ENCODE data around the gene ARHGAP42. TPM values are rescaled to one million over a fixed set of nuclear protein-coding genes. Genes with fewer than 3 reads are reported as not detected.

ARHGAP42 gene
- total and polyA plus RNA-seq, 2 of the 13 experiments (the other 11 are each of a cell fraction or from before 2014, with no cell fraction given): 2.5 to 4.3 TPM

GRCh38 chr11:100827934-100828661, 141.0 kb downstream of the ARHGAP42 start (continued):
- TF ChIP-seq ZNF142 (CRISPR knock-in tag; IDR thresholded peaks at IDR 0.05) (no peak), MTERF4 (CRISPR knock-in tag; IDR thresholded peaks at IDR 0.05) (no peak), MAFK (conservative IDR thresholded peaks at IDR 0.05 in 1 of 2, IDR thresholded peaks at IDR 0.05 in 1 of 2; ENCODE audit: low read length in 2 of 2) (peak; percentile 27 to 29; a peak in 3 of 4 replicates), SOX13 (IDR thresholded peaks at IDR 0.05) (no peak), SOX13 (CRISPR knock-in tag; conservative IDR thresholded peaks at IDR 0.05 in 1 of 2, IDR thresholded peaks at IDR 0.05 in 1 of 2) (peak in 1 of 2 experiments; percentile 76; a peak in 2 of 4 replicates), RAD21 (CRISPR knock-in tag; IDR thresholded peaks at IDR 0.05) (peak; percentile 58), ZNF33A (CRISPR knock-in tag; IDR thresholded peaks at IDR 0.05; ENCODE audit: borderline replicate concordance) (no peak), CTCF (CRISPR knock-in tag; IDR thresholded peaks at IDR 0.05) (peak; percentile 65), NR2F1 (CRISPR knock-in tag; IDR thresholded peaks at IDR 0.05) (no peak), SNAI1 (CRISPR knock-in tag; IDR thresholded peaks at IDR 0.05; ENCODE audit: borderline replicate concordance) (no peak), ARID3A (IDR thresholded peaks at IDR 0.05; ENCODE audit: low read depth, low read length) (peak; percentile 63)

Measured in HepG2 (cell line).